Measurements from ENCODE around the gene TCOF1.
"Not testable (repeated sequence)": the region's sequence is repeated elsewhere in the genome, so short reads cannot be mapped to it uniquely, and the experiment has no call there.

TCOF1 gene

GRCh38 chr5:150407096-150407720 is 49.7 kb downstream of the TCOF1 start:
- DNase-seq: no peak

GRCh38 chr5:150408231-150408943 is 50.9 kb downstream of the TCOF1 start:
- no peak for DNase-seq

- peak; percentile 48 to 65 for DNase-seq
Measured at GRCh38 chr5:150409638-150410523, 52.4 kb downstream of the TCOF1 start.

- peak; percentile 22 to 42 for DNase-seq
Measured at GRCh38 chr5:150410524-150411244, 53.2 kb downstream of the TCOF1 start.

GRCh38 chr5:150411245-150411979 is 53.9 kb downstream of the TCOF1 start:
- peak; percentile 61 to 75 for DNase-seq

GRCh38 chr5:150412319-150413175 is 55.0 kb downstream of the TCOF1 start, which contains the start of gene CD74:
Gene CD74, minus strand, starts transcription at chr5:150412910. Its CDS starts 161 bp downstream, at chr5:150412749.
- peak; percentile 88 to 91 for DNase-seq

GRCh38 chr5:150413176-150413901 is 55.8 kb downstream of the TCOF1 start:
- no peak for DNase-seq

GRCh38 chr5:150413902-150414790 is 56.6 kb downstream of the TCOF1 start:
- not testable (repeated sequence) for DNase-seq

GRCh38 chr5:150419630-150420270 is 62.3 kb downstream of the TCOF1 start:
- DNase-seq: no peak

GRCh38 chr5:150422075-150422474 is 64.6 kb downstream of the TCOF1 start:
- DNase-seq: no peak

- DNase-seq: no peak
Measured at GRCh38 chr5:150422758-150423157, 65.3 kb downstream of the TCOF1 start.

- not testable (repeated sequence) for DNase-seq
Measured at GRCh38 chr5:150426165-150426564, 68.7 kb downstream of the TCOF1 start.

- DNase-seq: no peak
Measured at GRCh38 chr5:150428106-150428876, 70.8 kb downstream of the TCOF1 start.

GRCh38 chr5:150428978-150429377 is 71.5 kb downstream of the TCOF1 start:
- no peak for DNase-seq

- no peak for DNase-seq
Measured at GRCh38 chr5:150429410-150429873, 71.9 kb downstream of the TCOF1 start.

- DNase-seq: no peak
Measured at GRCh38 chr5:150431048-150431447, 73.6 kb downstream of the TCOF1 start.

GRCh38 chr5:150431574-150431973 is 74.1 kb downstream of the TCOF1 start:
- no peak for DNase-seq

- DNase-seq: no peak
Measured at GRCh38 chr5:150434464-150434863, 77.0 kb downstream of the TCOF1 start.

All from activated CD4-positive, alpha-beta T cell treated with anti-CD3 and anti-CD28 coated beads, Interleukin-2, amount 50 U/mL, for 48 hours (primary cell).